ENCODE measurements around the gene ARID1B. TPM values are rescaled to one million over a fixed set of nuclear protein-coding genes. Genes with fewer than 3 reads are reported as not detected.

ARID1B gene
- total RNA-seq, 1 experiment from 2014 or later, result 18.2 TPM

DNA sequence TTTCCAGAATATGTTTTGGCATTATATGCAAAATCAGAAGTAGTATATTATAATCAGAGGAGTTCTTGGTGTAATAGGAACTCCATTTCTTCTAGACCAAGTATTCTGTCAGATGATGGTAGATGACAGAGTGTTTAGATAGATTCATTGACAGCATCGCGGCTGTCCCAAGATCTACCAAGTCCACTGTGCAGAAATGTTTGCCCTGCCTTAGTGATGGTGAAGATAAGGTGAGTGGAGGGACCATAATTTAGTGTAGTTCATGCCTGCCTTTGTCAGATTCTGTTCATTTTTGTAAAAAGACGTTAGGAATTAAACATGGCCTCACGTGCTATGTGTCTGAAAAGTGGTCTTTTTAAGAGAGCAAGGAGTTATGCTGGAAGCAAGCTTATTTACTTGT is 270.1 kb downstream of the ARID1B start:
- no peak for DNase-seq (ENCODE audit: low read depth)

DNA sequence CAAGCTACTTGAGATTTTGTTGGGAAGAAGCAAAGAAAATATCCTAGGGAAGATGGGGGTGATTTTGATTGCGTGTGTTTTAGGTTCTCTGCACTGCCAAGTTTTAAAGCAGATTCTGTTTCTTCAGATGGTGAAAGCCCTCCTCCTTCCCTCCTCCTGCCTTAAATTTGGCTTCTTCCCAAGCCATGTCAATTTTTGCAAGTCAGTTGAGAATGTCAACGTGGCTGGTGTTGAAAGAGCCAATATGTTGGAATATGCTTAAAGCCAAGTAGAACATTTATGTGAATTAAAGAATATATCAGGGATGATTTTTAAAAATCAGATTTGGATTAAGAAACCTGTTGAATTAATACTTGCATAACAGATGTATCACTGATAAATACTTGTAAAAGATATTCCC is 270.8 kb downstream of the ARID1B start:
- no peak for DNase-seq (ENCODE audit: low read depth)

DNA sequence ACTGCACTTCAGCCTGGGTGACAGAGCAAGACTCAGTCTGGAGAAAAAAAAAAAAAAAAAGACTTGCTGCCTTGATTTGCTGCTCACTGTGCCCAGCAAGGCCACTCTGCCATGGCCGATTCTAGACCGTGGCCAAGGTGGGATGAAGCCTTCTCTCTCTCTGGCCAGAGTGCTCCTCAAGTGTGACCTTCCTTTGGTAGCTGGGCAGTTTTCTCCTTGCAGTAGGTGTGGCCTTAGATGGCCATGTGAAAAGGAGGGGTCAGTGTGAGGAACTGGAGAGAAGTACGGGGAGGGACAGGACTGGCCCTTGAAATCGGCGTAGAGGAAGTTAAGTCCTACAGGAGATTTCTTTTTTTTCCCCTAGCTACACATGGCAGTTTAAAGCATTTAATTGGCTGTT is 272.0 kb downstream of the ARID1B start:
- no peak for DNase-seq (ENCODE audit: low read depth)

- DNase-seq (ENCODE audit: low read depth), result no peak
These were observed 273.5 kb downstream of the ARID1B start for GRCh38 chr6:157050537-157051265.

DNA sequence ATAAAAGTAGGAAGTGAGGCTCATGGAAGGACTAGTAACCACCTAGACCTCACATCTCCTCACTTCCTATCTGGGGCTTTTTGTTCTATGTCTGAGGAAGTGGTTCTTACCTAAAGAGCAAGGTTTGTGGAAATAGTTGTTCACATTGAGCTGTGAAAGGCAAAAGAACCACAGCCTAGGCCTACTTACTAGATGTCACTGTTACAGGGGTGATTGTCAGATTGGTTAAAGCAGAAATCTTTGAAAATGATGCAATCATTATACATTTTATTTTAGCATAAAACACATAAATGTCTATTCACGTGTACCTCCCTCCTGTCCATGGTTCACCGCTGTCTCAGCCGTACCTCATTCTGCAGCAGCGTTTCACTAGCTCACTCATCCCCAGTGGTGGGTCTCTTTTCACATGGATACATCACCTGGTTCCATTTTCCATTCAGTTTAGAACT is 277.4 kb downstream of the ARID1B start:
- no peak for DNase-seq (ENCODE audit: low read depth)

DNA sequence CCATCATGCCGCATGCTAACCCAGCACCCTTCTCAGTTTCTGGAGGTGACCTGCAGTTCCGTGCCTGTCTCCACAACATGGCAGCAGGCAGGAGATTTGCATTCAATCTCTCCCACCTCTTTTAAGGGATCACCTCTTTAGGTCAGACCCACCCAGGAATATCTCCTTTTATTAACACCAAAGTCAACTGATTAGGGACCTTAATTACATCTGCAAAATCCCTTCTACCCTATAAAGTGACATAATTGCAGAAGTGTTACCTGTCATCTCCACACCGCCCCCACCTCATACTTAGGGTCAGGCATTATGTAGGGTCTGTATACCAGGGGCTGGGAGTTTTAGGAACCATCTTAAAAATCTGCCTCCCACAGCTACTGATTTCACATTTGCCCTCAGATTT is 278.7 kb downstream of the ARID1B start:
- DNase-seq (ENCODE audit: low read depth), result no peak

DNA sequence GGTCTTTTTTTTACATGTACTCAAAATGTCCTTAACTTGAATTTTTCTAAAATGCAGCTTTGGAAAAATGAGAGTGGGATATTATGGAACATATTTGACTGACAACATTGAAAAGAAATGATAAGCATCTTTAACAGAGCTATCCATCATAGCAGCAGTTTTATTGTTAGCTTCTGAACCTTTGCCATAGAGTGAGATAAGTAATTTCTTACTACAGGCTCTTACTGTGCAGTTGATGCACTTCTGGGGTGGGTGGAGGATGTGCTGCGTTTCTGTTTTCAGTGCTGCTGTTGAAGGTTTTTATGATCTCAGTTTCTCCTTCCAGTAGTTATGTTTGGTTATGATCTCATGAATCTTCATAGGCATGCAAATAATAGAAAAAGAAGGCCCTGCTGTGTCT is 279.1 kb downstream of the ARID1B start:
- DNase-seq (ENCODE audit: low read depth), result no peak

GRCh38 chr6:157058574-157058973 is 281.4 kb downstream of the ARID1B start:
- DNase-seq (ENCODE audit: low read depth), result no peak

GRCh38 chr6:157059781-157060180 is 282.6 kb downstream of the ARID1B start:
- peak; percentile 19 for DNase-seq (ENCODE audit: low read depth)

GRCh38 chr6:157060440-157060952 is 283.3 kb downstream of the ARID1B start:
- DNase-seq (ENCODE audit: low read depth), result peak; percentile 30

DNA sequence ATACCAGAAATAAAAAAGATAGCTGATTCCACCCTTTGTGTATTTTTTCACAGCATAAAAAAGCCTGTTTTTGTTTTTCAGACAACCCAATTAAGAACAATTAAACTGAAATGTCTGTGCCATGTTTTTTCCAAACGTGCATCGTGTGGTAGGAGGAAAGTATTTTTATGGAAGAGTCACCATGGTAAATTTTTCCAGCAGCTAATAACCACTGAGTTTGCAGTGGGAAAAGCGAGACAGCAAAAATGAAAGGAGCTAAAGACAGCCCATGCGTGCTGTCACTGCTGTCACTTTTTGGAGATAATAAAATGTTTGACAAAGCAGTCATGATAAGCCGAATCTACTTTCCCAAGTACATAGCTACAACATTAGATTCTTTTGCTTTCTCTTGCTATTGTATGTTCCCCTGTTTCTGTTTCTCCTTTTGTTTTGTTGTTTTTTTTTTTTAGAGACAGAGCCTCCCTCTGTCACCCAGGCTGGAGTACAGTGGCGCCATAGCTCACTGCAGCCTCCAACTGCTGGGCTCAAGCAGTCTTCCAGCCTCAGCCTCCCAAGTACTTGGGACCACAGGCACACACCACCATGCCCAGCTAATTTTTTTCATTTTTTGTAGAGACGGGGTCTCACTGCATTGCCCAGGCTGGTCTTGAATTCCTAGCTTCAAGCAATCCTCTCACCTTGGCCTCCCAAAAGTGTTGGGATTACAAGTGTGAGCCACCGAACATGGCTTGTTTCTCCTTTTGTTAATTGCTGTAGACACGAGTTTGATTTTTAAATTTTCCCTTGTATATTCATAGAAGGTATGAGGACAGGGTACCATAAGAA is 284.8 kb downstream of the ARID1B start:
- DNase-seq (ENCODE audit: low read depth), result no peak

GRCh38 chr6:157063176-157063905 is 286.2 kb downstream of the ARID1B start:
- no peak for DNase-seq (ENCODE audit: low read depth)

- no peak for DNase-seq (ENCODE audit: low read depth)
These were observed 286.7 kb downstream of the ARID1B start for GRCh38 chr6:157063923-157064322.

GRCh38 chr6:157064502-157064901 is 287.3 kb downstream of the ARID1B start:
- no peak for DNase-seq (ENCODE audit: low read depth)

DNA sequence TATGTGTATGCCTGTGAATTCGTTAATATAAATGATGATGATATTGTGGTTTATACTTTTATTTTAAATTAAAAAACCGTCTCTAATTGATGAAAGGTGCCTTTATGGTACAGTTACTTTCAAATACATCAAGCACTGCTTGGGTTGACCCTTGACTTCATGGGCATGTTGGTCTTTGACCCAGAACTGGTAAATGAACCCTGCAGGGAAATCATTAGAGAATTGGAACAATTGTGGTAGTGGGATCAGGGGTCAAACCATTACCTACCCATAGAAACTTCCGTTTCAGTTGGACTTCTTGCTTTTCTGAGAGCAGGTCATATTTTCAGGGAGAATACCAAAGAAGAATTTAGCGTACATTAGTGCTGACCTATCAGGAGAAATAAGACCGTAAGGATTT is 288.2 kb downstream of the ARID1B start:
- DNase-seq (ENCODE audit: low read depth), result no peak

DNA sequence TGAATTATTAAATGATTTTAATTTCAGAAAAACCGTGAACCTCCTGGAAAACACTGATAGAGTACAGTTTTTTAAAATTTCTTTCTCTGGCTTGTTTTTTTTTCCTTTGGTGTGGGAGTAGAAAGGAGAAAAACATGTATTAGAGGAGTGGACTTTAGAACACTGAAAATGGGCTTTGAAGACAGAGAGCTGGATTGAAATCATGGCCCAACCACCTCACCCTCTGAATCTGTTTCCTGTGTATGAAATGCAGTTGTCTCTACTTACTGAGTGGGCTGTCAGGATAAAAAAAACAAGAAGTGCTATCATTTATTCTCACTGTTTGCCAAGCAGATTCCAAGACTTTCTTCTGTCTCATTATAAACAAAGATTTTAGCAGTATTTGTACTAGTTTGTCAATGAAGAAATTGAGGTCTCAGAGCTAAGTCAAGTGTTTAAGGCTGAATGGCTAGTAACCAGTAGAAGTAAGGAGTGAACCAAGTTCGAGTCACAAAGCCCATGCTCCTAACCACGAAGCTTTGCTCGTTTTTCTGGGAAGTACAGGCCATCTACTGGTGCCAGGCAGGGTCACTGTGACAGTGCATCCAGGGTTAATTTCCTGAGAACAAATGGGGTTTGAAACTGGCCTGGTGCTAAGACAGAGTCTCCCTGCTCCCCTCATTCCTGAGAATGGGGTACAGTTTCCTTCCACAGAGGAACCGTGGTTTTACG is 289.8 kb downstream of the ARID1B start:
- peak; percentile 49 for DNase-seq (ENCODE audit: low read depth)

DNA sequence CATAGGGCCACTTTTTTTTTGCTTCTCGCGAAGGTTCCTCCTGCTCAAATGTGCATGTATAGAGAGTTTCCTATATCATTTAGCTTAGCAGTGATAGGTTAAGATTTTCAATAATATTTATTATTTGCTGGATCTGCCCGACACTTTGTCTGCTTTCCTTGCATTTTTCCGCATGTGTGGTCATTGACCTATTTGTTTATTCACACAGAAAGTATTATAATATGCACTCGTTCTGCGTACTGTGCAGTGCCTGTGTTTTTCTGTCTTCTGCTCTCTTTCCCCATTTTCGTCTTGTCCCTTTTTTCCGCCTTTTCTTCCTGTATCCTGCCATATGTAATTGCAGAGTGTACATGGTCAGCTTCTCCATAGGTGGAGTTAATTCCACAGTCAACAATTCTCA is 290.3 kb downstream of the ARID1B start:
- no peak for DNase-seq (ENCODE audit: low read depth)

DNA sequence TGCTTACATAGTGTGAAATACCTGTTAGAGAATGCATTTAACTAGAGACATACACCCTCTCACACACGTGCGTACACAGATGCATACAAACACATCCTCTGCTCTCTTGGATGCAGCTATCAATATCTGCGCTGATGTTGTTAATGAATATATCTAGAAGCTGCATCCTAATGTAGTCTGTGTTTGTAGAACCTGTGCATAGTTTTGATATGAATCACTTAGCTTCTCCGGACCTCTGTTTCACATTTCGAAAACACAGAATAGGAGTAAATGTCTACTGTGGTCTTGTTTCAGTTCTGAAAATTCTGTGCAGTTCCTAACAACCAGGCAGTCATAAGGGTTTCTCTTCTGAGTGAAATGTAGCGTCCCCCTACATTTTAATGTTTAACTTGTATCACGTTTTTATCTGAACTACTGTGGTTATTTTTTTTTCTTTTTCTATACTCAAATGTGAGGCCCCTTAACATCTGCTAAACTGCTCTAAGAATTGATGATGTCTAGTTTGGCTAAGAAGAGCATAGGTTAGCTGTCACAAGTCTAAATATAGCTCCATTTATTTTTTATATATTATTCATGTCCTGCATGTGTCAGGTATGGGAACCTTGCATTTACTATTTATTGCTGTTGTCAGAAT is 291.6 kb downstream of the ARID1B start:
- DNase-seq (ENCODE audit: low read depth), result peak; percentile 65

- no peak for DNase-seq (ENCODE audit: low read depth)
These were observed 292.4 kb downstream of the ARID1B start for GRCh38 chr6:157069585-157069984.

GRCh38 chr6:157070403-157071107 is 293.4 kb downstream of the ARID1B start:
- peak; percentile 83 for DNase-seq (ENCODE audit: low read depth)
